Neural crest cell (in vitro differentiated cells): ENCODE results near the gene TRAPPC12. TPM values are rescaled to one million over a fixed set of nuclear protein-coding genes. Genes with fewer than 3 reads are reported as not detected.
"Not testable (repeated sequence)": the region's sequence is repeated elsewhere in the genome, so short reads cannot be mapped to it uniquely, and the experiment has no call there.

Experiments
- DNase-seq: peaks from one replicate; pipeline ENCODE4 v3.0.0; 2021; ENCODE audit warnings: low read depth, mixed read lengths, low spot score
- H3K27ac Mint-ChIP-seq: one replicate; pipeline ENCODE4 v1.8.0; 2021; ENCODE audit warnings: mild to moderate bottlenecking, mixed read lengths; ENCODE audit not compliant: unreplicated experiment
- H3K27me3 Mint-ChIP-seq: 2 replicates; pipeline ENCODE4 v1.8.0; 2021; ENCODE audit warnings: low read depth, mild to moderate bottlenecking, mixed read lengths
- H3K36me3 Mint-ChIP-seq: 2 replicates; pipeline ENCODE4 v1.8.0; 2021; ENCODE audit warnings: low read depth, mild to moderate bottlenecking, mixed read lengths
- H3K4me1 Mint-ChIP-seq: 2 replicates; pipeline ENCODE4 v1.8.0; 2021; ENCODE audit warnings: mixed read lengths
- H3K4me3 Mint-ChIP-seq: one replicate; pipeline ENCODE4 v1.8.0; 2021; ENCODE audit warnings: mild to moderate bottlenecking, mixed read lengths
- H3K9me3 Mint-ChIP-seq: 2 replicates; pipeline ENCODE4 v1.8.0; 2021; ENCODE audit warnings: mixed read lengths
- total RNA-seq: library from RNA; stranded (reverse); gene quantifications from 2 replicates; pipeline ENCODE4 v1.2.1, GENCODE V29; 2021
- TF ChIP-seq, protein P1 (sequence below): fragments of 200-600 bp; sonication (generic); conservative IDR thresholded peaks from 2 replicates; pipeline ENCODE4 v1.5.0; 2021; ENCODE audit warnings: antibody characterized with exemption, mild to moderate bottlenecking

TRAPPC12 gene
- total RNA-seq, 1 donor from 2014 or later, result 96.9 TPM

DNA sequence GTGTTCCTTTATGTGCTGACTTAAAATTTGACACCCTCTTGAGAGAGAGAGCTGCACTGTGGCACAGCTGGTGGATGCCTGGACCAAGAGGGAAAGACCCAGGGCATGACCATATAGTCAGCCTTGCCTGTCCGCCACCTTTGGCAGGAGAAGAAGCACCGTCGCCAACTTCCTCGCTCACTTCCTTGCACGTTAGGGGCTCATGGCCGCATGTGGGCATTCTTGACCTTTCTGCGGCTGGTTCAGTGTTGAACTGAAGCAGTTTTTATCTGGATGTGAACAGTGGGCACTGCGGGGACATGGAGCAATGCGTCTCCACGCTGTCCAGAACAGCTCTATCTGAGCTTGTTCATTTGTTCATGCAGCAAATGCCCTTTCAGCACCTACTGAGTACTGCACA lies 66.9 kb downstream of the TRAPPC12 start:
- TF ChIP-seq, protein P1, sequence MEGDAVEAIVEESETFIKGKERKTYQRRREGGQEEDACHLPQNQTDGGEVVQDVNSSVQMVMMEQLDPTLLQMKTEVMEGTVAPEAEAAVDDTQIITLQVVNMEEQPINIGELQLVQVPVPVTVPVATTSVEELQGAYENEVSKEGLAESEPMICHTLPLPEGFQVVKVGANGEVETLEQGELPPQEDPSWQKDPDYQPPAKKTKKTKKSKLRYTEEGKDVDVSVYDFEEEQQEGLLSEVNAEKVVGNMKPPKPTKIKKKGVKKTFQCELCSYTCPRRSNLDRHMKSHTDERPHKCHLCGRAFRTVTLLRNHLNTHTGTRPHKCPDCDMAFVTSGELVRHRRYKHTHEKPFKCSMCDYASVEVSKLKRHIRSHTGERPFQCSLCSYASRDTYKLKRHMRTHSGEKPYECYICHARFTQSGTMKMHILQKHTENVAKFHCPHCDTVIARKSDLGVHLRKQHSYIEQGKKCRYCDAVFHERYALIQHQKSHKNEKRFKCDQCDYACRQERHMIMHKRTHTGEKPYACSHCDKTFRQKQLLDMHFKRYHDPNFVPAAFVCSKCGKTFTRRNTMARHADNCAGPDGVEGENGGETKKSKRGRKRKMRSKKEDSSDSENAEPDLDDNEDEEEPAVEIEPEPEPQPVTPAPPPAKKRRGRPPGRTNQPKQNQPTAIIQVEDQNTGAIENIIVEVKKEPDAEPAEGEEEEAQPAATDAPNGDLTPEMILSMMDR, result no peak
- H3K27ac Mint-ChIP-seq, result no peak overlapping the region
- H3K4me3 Mint-ChIP-seq, result no peak overlapping the region
- H3K9me3 Mint-ChIP-seq, result no peaks in the 10 kb centered on the region
- no peaks in the 10 kb centered on the region for H3K27me3 Mint-ChIP-seq
- no peak for DNase-seq
- H3K36me3 Mint-ChIP-seq, result peaks cover 17% of the 10 kb centered on the region
- H3K4me1 Mint-ChIP-seq, result no peaks in the 10 kb centered on the region

DNA sequence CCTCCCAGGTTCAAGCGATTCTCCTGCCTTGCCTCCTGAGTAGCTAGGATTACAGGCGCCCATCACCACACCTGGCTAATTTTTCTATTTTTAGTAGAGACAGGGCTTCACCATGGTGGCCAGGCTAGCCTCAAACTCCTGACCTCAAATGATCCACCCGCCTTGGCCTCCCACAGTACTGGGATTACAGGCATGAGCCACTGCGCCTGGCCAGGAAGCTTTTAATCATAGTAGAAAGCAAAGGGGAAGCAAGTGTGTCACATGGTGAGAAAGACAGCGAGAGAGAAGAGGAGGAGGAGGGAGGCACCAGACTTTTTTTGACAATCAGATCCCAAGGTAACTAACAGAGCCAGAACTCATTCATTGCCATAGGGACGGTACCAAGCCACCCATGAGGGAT lies 67.7 kb downstream of the TRAPPC12 start:
- H3K9me3 Mint-ChIP-seq, DNase-seq, H3K27ac Mint-ChIP-seq, H3K27me3 Mint-ChIP-seq, H3K4me3 Mint-ChIP-seq, H3K4me1 Mint-ChIP-seq: not testable (repeated sequence)
- H3K36me3 Mint-ChIP-seq, result peaks cover 17% of the 10 kb centered on the region

DNA sequence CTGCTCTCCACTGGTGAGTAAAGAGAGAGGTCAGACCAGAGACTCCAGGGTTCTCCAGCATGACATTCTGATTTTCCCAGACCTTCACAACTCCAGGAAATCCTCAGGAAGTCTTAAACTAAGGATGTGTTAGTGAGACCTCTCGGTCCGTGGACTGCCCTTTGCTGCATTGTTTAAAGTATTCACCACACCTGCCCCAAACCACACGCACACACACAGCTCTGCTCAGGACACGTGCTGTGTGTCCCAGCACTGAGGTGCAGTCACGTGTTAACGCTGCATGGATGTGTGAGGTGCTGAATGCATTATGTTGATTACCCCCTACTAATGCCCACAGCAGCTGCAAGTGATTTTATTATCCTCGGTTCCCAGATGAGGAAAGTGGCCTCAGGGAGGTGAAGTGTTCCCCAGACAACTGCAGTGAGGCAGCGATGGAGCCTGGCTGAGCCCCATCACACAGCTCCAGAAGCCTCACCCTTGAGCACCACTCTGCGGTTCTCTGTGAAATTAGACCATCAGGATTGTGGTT lies 68.4 kb downstream of the TRAPPC12 start:
- Mint-ChIP-seq H3K4me3 (no peak overlapping the region), H3K4me1 (no peaks in the 10 kb centered on the region), H3K27me3 (no peaks in the 10 kb centered on the region), H3K36me3 (peaks cover 17% of the 10 kb centered on the region), H3K27ac (no peak overlapping the region), H3K9me3 (no peaks in the 10 kb centered on the region)
- no peak for DNase-seq
- TF ChIP-seq, protein P1, result no peak

DNA sequence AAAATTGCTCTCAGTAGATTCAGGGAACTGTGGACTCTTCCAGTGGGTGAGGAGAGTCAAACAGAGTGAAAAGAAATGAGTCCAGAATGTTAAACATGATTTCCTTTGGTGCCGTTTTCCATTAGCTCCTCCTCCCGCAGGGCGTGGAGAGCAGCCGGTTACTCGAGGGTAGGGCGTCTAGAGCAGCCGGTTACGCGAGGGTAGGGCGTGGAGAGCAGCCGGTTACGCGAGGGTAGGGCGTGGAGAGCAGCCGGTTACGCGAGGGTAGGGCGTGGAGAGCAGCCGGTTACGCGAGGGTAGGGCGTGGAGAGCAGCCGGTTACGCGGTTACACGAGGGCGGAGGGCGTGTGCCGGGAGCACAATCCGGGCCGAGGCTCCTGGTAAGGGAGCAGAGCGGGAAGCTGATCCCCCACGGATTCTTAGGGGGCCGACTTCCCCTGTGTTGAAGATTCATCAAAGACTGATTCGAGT lies 69.0 kb downstream of the TRAPPC12 start:
- peaks cover 17% of the 10 kb centered on the region for H3K36me3 Mint-ChIP-seq
- not testable (repeated sequence) for H3K9me3 Mint-ChIP-seq, H3K4me3 Mint-ChIP-seq, DNase-seq, H3K27me3 Mint-ChIP-seq, H3K27ac Mint-ChIP-seq, H3K4me1 Mint-ChIP-seq

DNA sequence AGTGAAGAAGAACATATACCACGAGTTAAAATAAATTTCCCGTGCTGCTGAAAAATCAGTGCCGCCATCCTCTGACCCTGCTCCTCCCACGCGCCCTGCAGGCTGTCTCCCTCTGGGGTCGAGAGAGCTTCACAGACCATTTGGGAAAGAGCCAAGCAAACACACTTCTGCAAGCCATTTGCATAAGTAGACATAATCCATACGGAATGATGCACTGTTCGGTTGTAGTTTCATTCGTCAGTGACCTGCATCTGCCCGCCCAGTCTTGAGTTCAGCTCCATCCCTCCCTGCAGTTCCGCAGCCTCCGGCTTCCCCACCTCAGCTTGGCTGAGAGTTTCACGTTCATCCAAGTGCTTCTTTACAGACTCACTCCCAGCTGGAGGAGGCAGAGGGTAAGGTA lies 69.6 kb downstream of the TRAPPC12 start:
- no peaks in the 10 kb centered on the region for H3K9me3 Mint-ChIP-seq
- H3K4me1 Mint-ChIP-seq, result peaks cover 4% of the 10 kb centered on the region
- H3K27me3 Mint-ChIP-seq, result no peaks in the 10 kb centered on the region
- no peak overlapping the region for H3K27ac Mint-ChIP-seq
- no peak overlapping the region for H3K4me3 Mint-ChIP-seq
- TF ChIP-seq, protein P1, result no peak
- peaks cover 19% of the 10 kb centered on the region for H3K36me3 Mint-ChIP-seq
- DNase-seq, result no peak

DNA sequence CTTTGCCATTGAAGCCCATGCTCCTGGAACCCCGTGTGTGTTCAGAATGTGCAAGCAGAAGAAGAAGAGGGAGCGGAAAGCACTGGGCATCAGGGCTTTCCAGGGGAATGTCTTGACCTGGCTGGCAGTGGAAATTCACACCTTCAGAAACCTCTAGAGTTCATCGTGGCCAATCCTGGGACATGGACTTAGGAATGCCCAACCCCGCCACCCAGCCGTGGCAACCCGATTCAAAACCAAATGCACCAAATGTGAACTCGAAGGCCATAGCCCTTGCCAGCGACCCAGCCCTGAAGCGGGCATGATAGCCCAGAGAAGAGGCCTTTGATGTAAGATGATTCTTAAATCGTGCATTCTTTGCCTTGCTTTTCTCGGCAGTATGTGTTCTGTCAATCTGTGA lies 70.4 kb downstream of the TRAPPC12 start:
- Mint-ChIP-seq H3K36me3 (peaks cover 16% of the 10 kb centered on the region), H3K4me1 (peaks cover 4% of the 10 kb centered on the region), H3K9me3 (no peaks in the 10 kb centered on the region), H3K4me3 (no peak overlapping the region), H3K27ac (peak overlapping the region; percentile 53), H3K27me3 (no peaks in the 10 kb centered on the region)
- no peak for DNase-seq
- TF ChIP-seq, protein P1, result no peak
